Activated T-cell treated with anti-CD3 and anti-CD28 coated beads, Interleukin-2, amount 50 U/mL, for 4 hours (primary cell): ENCODE results near the gene SCAPER. TPM values are rescaled to one million over a fixed set of nuclear protein-coding genes. Genes with fewer than 3 reads are reported as not detected.
"Not testable (repeated sequence)": the region's sequence is repeated elsewhere in the genome, so short reads cannot be mapped to it uniquely, and the experiment has no call there.

Experiments
- ATAC-seq, 2 donors: fragments of 200-7000 bp; cut with Tn5 transposase; one replicate each; pipeline ENCODE4 v1.10.0; 2021
- DNase-seq: peaks from one replicate; pipeline ENCODE4 v3.0.0-alpha.2; 2020
- H3K27me3 Mint-ChIP-seq: one replicate; pipeline ENCODE4 v1.8.0; 2021; ENCODE audit warnings: low read depth, mixed read lengths
- H3K36me3 Mint-ChIP-seq: one replicate; pipeline ENCODE4 v1.8.0; 2022; ENCODE audit warnings: mixed read lengths; ENCODE audit not compliant: insufficient read depth
- H3K4me1 Mint-ChIP-seq: one replicate; pipeline ENCODE4 v1.8.0; 2021; ENCODE audit warnings: low read depth, mixed read lengths
- H3K4me3 Mint-ChIP-seq: one replicate; pipeline ENCODE4 v1.8.0; 2021; ENCODE audit warnings: mild to moderate bottlenecking, moderate library complexity, mixed read lengths
- H3K9me3 Mint-ChIP-seq: one replicate; pipeline ENCODE4 v1.8.0; 2021; ENCODE audit warnings: mixed read lengths
- total RNA-seq, 3 donors: library from RNA; stranded (reverse); gene quantifications; one replicate each; pipeline ENCODE4 v1.2.1, GENCODE V29; 2021

SCAPER gene
- total RNA-seq, 3 donors from 2014 or later = 13.0 to 14.8 (median 14.8) TPM

DNA sequence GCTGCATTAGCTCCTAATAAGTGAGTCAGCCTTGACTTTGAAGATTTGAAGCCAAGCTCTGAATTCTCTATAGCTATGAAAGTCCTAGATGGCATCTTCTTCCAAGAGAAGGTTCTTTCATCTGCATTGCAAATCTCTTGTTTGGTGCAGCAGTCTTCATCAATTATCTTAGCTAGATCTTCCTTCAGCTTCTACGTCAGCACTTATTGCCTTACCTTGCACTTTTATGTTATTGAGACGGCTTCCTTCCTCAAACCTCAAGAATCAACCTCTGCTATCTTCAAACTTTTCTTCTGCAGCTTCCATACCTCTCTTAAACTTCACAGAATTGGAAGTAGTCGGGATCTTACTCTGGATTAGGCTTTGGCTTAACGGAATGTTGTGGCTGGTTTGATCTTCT is 167.6 kb downstream of the SCAPER start:
- ATAC-seq = no peak
- no peak for DNase-seq
- H3K4me3 Mint-ChIP-seq = no peak overlapping the region
- H3K27me3 Mint-ChIP-seq = no peaks in the 10 kb centered on the region
- peaks cover 51% of the 10 kb centered on the region for H3K36me3 Mint-ChIP-seq
- no peaks in the 10 kb centered on the region for H3K9me3 Mint-ChIP-seq
- peaks cover 6% of the 10 kb centered on the region for H3K4me1 Mint-ChIP-seq

GRCh38 chr15:76732321-76732720 is 172.8 kb downstream of the SCAPER start:
- DNase-seq, H3K4me3 Mint-ChIP-seq, H3K27me3 Mint-ChIP-seq, H3K9me3 Mint-ChIP-seq, H3K4me1 Mint-ChIP-seq, ATAC-seq: not testable (repeated sequence)
- H3K36me3 Mint-ChIP-seq = peaks cover 40% of the 10 kb centered on the region

DNA sequence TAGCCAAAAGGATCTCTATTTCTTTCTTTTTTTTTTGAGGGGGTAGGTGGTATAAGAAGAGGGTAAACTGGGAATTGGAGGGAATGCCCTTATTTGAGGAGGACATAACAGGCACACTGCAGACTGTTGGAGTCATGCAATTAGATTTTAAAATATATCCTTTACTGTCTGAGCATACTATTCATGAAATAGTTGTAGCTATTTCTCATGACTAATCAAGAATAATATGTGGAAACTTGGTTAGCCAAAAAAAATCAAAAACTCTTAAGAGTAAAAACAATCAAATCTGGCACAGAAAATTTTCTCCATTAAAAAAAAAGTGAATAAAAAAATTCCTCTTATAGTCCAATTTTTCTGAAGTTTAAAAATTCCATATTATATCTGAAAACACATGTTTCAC is 174.9 kb downstream of the SCAPER start:
- Mint-ChIP-seq H3K27me3 (no peaks in the 10 kb centered on the region), H3K9me3 (peaks cover 7% of the 10 kb centered on the region), H3K4me3 (no peak overlapping the region), H3K4me1 (no peaks in the 10 kb centered on the region), H3K36me3 (peaks cover 40% of the 10 kb centered on the region)
- ATAC-seq (no peak), DNase-seq (no peak)

DNA sequence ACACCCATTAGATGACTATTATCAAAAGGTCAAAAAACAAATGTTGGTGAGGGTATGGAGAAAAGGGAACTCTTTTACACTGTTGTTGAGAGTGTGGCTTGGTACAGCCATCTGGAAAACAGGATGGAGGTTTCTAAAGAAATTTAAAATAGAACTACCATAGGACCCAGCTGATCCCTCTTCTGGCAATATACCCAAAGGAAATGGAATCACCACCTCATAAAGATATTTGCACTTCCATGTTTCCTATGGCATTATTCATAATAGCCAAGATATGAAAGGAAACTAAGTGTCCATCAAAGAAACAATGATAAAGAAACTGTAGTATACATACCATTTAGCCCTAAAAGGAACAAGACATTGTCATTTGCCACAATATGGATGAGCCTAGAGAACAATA is 186.3 kb downstream of the SCAPER start:
- peaks cover 36% of the 10 kb centered on the region for H3K9me3 Mint-ChIP-seq
- no peaks in the 10 kb centered on the region for H3K27me3 Mint-ChIP-seq
- no peaks in the 10 kb centered on the region for H3K4me1 Mint-ChIP-seq
- no peak for DNase-seq
- no peak for ATAC-seq
- H3K4me3 Mint-ChIP-seq = no peak overlapping the region
- H3K36me3 Mint-ChIP-seq = peaks cover 53% of the 10 kb centered on the region

- no peak overlapping the region for H3K4me3 Mint-ChIP-seq
- peaks cover 37% of the 10 kb centered on the region for H3K9me3 Mint-ChIP-seq
- DNase-seq (no peak), ATAC-seq (no peak)
- H3K36me3 Mint-ChIP-seq = peaks cover 52% of the 10 kb centered on the region
- no peaks in the 10 kb centered on the region for H3K27me3 Mint-ChIP-seq
- H3K4me1 Mint-ChIP-seq = peaks cover 6% of the 10 kb centered on the region
These were observed 190.2 kb downstream of the SCAPER start for GRCh38 chr15:76714950-76715349.

DNA sequence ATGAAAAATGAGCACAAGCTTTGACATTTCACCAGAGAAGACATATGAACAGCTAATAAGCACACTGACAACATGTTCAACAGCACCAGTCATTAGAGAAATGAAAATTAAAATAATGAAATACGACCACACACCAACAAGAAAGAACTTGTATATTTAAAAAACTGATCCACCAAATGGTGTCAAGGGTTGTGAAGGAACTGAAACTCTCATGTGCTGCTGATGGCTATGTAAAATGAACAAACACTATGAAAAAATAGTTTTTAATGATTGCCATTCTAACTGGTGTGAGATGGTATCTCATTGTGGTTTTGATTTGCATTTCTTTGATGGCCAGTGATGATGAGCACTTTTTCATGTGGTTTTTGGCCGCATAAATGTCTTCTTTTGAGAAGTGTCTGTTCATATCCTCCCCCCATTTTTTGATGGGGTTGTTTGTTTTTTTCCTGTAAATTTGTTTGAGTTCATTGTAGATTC is 193.8 kb downstream of the SCAPER start:
- H3K27me3 Mint-ChIP-seq = no peaks in the 10 kb centered on the region
- peaks cover 10% of the 10 kb centered on the region for H3K4me1 Mint-ChIP-seq
- DNase-seq (no peak), ATAC-seq (no peak)
- peaks cover 39% of the 10 kb centered on the region for H3K36me3 Mint-ChIP-seq
- H3K9me3 Mint-ChIP-seq = peaks cover 20% of the 10 kb centered on the region
- H3K4me3 Mint-ChIP-seq = no peak overlapping the region

GRCh38 chr15:76704032-76704431 is 201.1 kb downstream of the SCAPER start:
- not testable (repeated sequence) for DNase-seq, H3K9me3 Mint-ChIP-seq, H3K4me3 Mint-ChIP-seq, ATAC-seq, H3K27me3 Mint-ChIP-seq, H3K4me1 Mint-ChIP-seq
- H3K36me3 Mint-ChIP-seq = peaks cover 26% of the 10 kb centered on the region

GRCh38 chr15:76696840-76697239 is 208.3 kb downstream of the SCAPER start:
- Mint-ChIP-seq H3K9me3 (no peaks in the 10 kb centered on the region), H3K27me3 (no peaks in the 10 kb centered on the region), H3K36me3 (peaks cover 21% of the 10 kb centered on the region), H3K4me1 (no peaks in the 10 kb centered on the region), H3K4me3 (no peak overlapping the region)
- ATAC-seq (no peak), DNase-seq (no peak)

DNA sequence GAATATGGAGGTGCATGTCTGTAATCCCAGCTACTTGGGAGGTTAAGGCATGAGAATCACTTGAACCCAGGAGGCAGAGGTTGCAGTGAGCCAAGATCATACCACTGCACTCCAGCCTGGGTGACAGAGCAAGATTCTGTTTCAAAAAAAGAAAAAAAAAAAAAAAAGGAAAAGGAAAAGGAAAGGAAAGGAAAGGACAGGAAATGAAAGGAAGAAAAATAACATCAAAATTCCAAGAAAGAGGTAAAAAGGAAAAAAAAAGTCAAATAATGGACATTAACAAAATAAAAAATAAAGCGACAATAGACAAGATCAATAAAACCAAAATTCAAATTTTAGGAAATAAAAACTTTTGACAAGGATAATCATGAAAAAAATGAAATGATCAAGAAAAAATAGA is 212.6 kb downstream of the SCAPER start:
- not testable (repeated sequence) for H3K4me1 Mint-ChIP-seq, H3K9me3 Mint-ChIP-seq, ATAC-seq, H3K27me3 Mint-ChIP-seq, H3K4me3 Mint-ChIP-seq, DNase-seq
- H3K36me3 Mint-ChIP-seq = peaks cover 12% of the 10 kb centered on the region

DNA sequence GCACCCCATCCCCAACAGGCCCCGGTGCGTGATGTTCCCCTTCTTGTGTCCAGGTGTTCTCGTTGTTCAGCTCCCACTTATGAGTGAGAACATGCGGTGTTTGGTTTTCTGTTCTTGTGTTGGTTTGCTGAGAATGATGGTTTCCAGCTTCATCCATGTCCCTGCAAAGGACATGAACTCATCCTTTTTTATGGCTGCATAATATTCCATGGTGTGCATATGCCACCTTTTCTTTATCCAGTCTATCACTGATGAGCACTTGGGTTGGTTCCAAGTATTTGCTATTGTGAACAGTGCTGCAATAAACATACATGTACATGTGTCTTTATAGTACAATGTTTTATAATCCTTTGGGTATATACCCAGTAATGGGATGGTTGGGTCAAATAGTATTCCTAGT is 217.5 kb downstream of the SCAPER start:
- not testable (repeated sequence) for DNase-seq, H3K9me3 Mint-ChIP-seq, H3K27me3 Mint-ChIP-seq, ATAC-seq, H3K4me1 Mint-ChIP-seq, H3K4me3 Mint-ChIP-seq
- peaks cover 22% of the 10 kb centered on the region for H3K36me3 Mint-ChIP-seq

GRCh38 chr15:76684002-76684401 is 221.1 kb downstream of the SCAPER start:
- no peak for DNase-seq
- Mint-ChIP-seq H3K27me3 (no peaks in the 10 kb centered on the region), H3K36me3 (peaks cover 33% of the 10 kb centered on the region), H3K4me1 (no peaks in the 10 kb centered on the region), H3K4me3 (no peak overlapping the region), H3K9me3 (peaks cover 4% of the 10 kb centered on the region)
- no peak for ATAC-seq

GRCh38 chr15:76682833-76683232 is 222.3 kb downstream of the SCAPER start:
- Mint-ChIP-seq H3K4me3 (no peak overlapping the region), H3K9me3 (peaks cover 4% of the 10 kb centered on the region), H3K36me3 (peaks cover 25% of the 10 kb centered on the region), H3K4me1 (no peaks in the 10 kb centered on the region), H3K27me3 (no peaks in the 10 kb centered on the region)
- no peak for ATAC-seq
- no peak for DNase-seq

- DNase-seq = no peak
- Mint-ChIP-seq H3K36me3 (peaks cover 25% of the 10 kb centered on the region), H3K4me3 (no peak overlapping the region), H3K4me1 (no peaks in the 10 kb centered on the region), H3K27me3 (no peaks in the 10 kb centered on the region), H3K9me3 (peaks cover 4% of the 10 kb centered on the region)
- no peak for ATAC-seq
These were observed 222.9 kb downstream of the SCAPER start for GRCh38 chr15:76682259-76682658.

DNA sequence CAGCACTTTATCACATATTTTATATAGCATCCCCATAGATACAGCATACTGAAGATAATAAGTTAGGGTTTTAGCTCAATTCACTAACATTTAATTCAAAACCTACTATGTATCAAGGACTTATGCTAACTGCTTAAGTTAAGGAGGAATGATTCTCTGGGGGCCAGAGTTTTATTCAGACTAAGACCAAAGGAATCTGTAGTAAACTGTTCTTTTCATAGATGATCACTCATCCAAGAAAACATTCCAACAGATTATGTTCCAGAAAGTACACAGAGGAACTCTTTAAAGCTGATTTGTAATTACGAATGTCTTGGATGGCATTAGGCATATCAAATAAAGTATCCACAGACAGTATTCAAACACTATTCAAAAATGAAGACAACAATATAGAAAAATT is 226.4 kb downstream of the SCAPER start:
- Mint-ChIP-seq H3K4me3 (no peak overlapping the region), H3K9me3 (peaks cover 4% of the 10 kb centered on the region)
- no peak for ATAC-seq

DNA sequence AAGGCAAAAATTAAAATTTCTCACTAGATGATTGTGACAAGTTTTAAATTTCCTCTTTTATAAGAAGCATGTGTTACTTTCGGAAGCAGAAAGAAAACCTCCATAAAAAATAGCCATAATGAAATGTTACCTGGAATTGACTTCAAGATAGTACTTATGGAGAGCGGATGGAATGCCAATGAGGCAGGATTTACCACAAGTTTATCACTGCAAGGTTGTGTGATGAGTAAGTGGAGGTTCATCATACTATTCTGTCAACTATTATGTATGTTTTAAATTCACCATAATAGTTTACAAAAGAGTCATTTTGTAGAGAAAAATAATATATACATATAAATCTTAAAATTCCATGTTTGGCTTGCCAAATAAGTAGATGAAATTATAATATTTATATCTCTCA is 230.3 kb downstream of the SCAPER start:
- Mint-ChIP-seq H3K9me3 (no peaks in the 10 kb centered on the region), H3K36me3 (peaks cover 3% of the 10 kb centered on the region), H3K4me1 (no peaks in the 10 kb centered on the region), H3K27me3 (no peaks in the 10 kb centered on the region), H3K4me3 (no peak overlapping the region)
- ATAC-seq (no peak), DNase-seq (no peak)

More for the DNA sequence above, 226.4 kb downstream of the SCAPER start:
- no peaks in the 10 kb centered on the region for H3K27me3 Mint-ChIP-seq
- DNase-seq = no peak
- no peaks in the 10 kb centered on the region for H3K4me1 Mint-ChIP-seq
- peaks cover 17% of the 10 kb centered on the region for H3K36me3 Mint-ChIP-seq
